Middle frontal gyrus (tissue), 1 donor: Measurements from ENCODE around the gene IL3.
"Not testable (repeated sequence)": the region's sequence is repeated elsewhere in the genome, so short reads cannot be mapped to it uniquely, and the experiment has no call there.

Experiments
- DNase-seq: peaks from one replicate; pipeline ENCODE4 v3.0.0-alpha.2; 2015; ENCODE audit warnings: low spot score; ENCODE audit errors: extremely low spot score

The IL3 gene

DNA sequence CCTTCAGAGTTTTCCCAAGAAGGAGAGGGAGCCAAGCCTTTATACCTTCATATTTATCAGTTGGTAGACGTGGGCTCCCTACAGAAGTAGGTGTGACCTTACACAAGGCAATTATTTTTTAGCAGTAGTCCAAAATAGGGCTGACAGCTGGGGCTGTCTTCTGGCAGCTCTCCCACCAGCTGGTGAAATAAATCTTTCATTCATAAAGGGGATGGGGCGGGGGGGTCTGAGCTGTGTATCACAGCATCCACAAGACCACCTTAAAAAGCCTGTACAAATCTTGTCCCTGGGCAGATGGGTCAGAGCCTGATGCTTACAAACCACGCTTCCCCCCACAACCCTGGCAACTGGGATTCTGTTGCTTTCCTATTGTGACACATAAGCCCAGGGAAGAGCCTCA is 32.8 kb downstream of the IL3 start:
- no peak for DNase-seq

DNA sequence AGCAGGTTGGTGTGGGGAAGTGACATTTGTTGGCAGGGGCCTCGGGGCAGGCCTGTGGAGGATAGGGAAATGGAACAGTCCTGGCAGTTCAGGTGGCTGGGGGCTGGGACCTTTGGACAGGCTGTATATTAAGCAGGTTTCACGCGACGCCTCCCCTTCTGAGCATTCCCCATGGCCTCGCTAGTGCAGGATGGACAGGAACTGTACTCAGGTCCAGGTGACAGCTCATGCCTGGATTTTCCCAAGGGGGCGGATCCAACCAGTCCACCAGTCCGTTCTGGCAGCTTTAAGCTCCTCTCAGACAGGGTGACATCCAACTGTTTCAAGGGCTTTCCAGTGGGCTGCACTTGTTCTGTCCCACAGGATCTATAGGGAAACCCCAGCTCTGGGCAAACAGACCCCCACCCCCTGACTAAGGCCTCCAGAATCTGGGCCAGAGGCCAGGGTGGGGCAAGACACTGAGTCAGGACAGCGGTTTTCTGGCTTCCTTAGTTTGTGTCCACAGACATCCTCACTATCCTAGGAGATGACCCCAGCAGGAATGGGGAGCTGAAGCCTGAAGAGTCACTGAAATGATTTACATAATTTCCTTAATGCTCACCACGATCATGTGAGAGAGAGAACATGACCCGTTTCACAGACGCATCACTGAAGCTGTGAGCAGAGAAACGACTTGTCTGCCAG is 34.1 kb downstream of the IL3 start:
- no peak for DNase-seq

DNA sequence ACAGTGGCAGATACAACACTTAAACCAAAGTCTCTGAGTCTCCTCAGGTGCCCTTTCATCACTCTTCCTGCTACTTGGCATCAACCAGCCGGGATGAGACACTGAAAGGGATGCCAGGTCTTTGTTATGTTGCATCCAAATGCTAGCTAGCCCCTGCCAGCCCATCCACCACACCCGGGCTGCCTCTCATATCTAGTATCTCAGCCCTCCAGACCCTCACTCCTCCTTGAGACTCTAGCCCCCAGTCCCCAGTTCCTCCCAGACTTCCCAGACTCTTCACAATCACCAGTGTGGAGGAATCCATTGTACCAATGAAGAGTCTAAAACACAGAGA is 34.6 kb downstream of the IL3 start:
- DNase-seq = no peak

DNA sequence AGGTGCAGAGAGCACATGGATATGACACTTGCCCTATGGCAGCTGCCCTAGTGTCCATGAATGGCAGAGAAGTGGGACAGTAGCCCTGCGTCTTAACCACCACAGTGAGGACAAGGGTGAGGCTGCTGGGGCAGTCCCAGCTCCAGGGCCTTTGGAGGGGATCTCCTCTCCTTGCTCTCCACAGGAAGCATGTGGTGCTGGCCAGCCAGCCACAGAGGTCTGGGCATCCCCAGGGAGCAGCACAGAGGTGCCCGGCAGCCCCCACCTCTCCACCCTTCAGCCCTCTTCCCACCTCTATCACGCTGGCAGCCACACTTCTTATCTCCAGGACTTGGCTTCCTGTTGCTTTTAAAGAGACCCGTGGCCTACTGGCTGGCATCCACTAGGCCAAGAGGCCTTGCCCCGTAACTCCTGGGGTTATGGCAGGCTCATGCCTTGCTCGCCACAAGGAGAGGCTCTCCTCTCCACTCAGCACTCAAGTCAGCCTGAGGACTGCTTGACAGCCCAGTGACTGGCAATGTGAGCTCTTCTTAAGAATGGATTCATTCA is 35.0 kb downstream of the IL3 start:
- no peak for DNase-seq

DNA sequence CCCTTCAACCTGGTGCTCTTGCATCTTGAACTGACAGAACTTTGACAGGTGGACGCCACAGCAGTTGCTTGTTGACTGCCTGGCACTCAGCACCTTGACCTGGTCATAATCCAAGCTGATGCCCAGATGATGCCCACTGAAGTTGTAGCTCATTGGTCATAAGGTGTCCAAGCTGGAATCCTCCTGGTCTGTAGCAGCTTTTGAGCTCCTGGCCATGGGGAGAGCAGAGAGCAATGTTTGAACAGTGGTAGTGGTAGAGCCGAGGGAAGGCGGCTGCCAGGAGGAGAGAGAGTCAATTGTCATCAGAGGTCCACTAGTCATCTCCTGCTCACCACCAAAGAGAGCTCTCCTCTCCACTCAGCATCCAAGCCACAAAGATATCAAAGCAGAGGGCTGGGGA is 36.4 kb downstream of the IL3 start:
- no peak for DNase-seq

DNA sequence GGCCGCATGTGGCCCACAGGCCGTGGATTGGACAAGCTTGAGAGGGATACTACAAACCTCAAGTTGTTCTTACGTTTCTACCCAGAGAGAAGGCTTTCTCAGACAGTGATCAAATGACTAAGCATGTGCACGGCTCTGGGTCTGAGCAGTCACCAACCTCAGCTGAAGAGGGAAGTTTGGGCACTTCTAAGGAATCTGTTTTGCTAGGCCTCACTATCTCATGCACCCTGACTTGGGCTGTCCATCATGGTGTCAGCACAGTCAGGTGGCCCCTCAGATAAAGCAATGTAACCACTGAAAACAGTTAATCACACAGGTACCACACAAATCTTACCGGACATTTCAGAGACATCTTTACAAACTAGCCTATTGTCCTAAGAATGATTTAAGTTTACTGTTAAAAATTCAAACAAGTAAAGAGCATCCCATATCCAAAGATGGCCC is 37.7 kb downstream of the IL3 start:
- no peak for DNase-seq

DNA sequence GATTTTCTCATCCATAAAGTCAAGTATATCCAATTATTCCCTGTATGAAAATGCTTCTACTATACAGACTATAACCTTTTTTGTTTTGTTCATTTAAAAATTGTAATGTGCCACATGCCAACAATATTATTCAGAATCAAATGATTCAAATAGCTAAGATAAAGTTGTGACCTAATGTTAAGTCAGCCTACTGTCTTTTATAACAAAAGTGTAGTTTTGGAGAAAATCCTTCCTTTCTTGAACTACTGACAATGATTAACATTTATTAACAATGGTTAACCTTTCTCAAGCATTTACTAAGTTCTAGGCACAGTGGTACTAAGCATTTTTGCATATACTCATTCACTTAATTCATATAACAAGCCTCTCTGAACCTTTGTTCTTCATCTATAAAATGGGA is 38.2 kb downstream of the IL3 start:
- DNase-seq = no peak

DNA sequence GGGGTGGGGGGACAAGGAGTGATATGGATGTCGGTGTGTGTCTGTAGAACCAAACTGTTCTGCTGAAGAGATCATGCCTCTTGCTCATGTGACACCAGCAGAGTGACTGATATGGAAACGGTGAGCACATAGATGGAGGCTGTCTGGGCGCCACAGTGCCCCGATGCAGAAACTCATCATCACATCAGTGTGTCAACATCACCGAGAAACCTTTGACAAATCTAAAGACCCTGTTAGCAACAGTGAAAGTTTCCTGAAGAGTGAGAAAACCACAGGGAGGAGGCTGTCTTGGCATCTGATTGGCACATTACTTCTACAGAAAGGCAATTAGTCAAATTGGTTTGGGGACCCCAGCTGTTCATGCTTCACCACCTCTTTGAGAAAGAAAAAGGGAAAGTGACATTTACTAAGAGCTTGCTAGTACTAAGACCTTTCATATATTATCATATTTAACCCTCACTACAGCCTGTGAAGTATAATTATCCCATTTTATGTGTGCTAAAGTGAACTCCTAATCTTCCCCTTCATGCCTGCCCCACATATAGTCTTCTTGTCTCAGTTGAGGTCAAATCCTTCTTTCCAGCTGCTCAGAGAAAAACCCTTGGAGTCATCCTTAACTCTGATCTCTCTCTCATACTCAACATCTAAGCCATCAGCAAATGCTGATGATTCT is 38.8 kb downstream of the IL3 start:
- no peak for DNase-seq

DNA sequence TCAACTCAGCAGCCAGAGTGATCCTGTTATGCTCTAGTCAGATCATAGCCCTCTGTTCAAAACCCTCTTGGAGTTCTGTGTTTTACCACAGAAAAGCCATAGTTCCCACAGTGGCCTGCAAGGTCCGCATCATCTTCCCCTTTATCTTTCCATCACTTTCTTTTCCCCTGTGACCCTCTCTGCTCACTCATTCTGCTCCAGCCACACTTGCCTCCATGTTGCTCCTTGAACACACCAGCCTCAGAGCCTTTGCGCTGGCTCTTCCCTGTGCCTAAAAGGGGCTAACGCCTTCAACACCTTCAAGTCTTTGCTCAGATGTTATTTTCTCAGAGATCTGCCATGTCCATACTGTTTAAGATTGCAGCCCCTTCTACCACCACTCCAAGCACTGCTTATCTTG is 39.5 kb downstream of the IL3 start:
- no peak for DNase-seq

DNA sequence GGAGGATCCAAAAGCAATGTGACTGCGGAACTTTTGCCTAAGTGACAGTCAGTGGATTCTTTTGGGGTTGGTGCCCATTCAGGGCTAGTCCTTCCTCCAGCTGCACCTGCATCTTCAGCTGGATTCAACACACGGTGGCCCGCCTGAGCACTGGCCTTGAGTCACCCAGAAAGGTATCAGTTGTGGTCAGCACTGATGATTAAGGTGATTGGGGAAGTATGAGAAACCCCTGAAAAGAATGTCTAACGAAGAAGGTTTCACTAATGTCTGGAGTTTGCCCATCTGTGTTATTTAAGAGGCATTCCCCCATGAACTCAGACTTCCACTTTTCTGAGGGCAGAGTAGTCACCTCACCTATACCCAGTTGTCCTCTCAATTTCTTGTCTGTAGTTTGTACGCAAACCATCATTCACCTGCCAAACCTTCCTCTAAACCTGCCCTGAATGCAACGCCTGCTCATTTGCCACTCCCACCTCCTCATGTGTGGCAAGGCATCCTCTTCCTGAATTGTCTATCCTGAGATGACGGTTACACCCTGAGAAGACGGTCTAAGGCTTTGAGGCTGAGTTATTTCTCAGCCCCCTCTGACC is 40.3 kb downstream of the IL3 start:
- DNase-seq = no peak

DNA sequence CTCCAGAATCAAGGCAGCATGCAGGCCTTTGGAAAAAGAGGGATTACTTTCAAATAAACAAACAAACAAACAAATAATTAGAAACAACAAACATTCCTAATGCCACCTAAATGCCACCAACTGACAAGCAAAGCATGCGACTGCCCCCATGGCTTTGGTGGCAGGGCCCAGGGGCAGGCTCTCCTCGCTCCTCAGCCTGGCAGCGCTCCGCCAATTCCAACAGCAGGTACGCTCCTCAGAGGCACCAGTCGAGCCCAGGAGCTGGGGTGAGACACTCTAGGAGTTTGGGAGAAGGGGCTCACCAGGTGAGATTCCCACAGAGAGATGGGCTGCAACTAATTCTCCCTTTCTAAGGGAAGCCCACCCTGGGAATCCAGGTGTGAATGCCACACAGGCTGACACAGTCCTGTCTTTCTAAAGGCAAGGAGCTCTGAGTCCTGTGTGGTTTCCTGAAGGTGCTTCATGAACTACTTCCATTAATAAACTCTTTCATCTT is 41.0 kb downstream of the IL3 start:
- no peak for DNase-seq

DNA sequence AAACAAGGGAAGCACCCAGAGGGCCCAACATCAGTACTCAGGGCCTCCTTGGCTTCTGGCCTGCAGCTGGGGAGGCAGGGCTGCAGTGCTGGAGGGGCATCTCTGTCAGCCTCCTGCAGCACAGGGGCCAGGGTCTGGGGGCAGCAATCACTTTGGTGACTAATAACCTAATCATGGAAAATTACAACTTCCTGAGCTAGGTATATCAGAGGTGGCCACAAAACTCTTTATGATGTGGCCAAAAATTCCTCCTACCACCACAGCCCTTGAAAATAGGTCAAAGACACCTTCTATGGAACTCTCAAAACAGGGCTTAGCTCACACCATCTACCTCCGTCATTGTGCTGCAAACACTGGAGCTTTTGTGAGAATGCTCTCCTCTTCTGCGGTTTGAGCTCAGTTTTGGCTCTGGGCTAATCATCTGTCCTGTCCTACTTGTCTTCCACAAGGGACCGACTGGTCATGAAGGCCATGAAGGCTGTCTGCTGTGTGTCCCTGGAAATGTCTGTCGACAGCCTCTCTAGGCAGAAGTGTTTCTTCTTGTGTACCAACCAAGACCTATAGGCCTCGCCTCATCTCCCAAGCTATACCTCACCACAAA is 41.7 kb downstream of the IL3 start:
- DNase-seq = no peak

DNA sequence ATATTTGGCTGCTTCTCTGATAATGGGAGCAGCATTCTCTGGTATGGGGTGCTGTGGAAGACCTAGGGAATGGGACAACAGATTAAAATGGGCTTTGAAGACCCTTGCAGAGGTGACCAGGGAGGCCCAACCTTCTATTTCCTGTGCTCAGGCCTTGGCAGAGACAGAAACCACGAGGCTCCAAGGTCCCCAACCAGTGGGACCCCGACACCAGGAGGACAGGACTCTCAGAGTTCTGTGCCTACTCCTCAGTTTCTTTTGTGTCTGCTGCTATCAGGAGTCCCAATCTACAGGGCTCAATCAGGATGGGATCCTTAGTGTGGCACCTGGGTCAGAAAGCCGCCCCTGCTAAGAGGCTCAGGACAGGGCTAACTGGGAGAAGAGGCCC is 42.5 kb downstream of the IL3 start:
- DNase-seq = no peak

DNA sequence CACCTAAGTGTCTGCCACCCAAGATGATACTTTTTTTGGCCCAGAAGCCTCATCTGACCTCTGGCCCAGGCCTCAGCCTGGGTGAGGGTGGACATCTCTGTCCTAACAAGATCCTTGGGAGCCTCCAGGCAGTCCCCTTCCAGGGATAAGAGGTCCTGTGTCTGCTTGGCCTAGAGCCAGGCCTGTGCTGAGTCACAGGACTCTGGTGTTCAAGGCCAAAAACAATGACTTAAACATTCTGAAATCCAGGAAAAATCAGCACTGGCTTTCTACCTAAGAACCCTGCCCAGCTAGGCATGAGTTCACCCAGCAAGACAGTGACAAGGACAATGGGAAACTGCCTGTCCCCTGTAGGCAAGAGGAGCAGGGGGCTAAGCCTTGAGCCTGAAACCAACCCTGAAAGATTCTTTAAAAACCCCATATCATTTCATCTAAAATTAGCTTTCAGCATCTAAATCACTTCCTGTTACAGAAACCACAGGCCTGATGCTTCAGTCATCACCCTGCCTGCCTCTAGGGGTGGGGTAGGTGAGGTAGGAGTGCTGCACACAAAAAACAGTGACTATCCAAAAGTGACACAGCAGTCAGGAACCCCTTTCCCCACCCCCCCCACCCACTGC is 43.0 kb downstream of the IL3 start:
- no peak for DNase-seq

DNA sequence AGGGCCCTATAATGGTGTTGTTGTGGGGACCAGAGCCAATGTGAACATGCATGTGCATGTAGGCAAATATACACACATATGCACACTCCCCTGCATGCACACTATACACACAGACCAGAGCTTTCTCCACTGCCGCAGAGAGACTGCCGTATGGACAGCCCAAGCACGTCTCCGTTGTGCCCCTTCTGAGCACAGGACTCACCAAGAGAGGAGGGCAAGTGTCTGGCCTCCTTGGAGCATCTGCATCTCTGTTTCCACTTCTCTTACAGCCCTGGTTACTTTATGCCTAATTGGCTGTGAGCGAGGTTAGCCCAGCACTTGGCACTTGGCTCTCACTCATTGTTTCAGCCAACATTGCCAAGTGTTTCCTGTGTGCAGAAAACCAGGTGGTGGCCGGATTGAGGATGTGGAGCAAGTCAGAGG is 43.5 kb downstream of the IL3 start:
- no peak for DNase-seq

DNA sequence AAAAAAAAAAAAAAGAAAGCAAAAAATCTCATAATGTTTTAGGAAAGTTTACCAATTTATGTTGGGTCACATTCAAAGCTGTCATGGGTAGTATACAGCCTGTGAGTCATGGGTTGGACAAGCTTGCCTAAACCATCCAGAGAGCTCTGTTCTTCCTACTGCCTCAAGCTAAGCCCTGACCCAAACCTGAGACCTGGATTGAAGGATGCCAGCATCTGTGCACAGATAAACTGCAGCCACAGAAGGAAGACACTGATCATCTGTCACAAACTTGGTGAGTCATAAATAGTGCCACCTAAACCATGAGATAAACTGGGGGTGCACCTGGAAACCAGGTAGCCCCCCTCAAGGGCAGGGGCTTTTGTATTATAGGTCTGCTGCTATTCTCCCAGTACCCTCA is 44.1 kb downstream of the IL3 start:
- DNase-seq = no peak

DNA sequence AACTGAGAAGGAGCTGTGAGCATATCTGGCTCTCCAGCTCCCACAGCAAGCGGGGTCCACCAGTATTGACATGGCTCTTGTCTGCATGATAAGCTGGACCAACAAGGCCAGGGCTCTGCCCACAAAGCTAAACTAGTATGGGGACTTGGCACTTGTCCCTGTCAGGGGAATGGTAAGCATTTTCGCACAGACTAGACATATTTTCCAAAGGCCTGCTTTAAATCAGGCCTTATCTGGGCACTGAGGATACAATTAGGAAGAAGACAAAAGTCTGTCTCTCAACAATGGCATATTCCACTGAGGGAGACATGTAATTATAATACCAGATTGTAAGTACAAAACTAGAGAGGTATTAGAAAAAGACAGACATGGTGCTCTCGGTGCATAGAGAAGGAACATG is 45.2 kb downstream of the IL3 start:
- no peak for DNase-seq

DNA sequence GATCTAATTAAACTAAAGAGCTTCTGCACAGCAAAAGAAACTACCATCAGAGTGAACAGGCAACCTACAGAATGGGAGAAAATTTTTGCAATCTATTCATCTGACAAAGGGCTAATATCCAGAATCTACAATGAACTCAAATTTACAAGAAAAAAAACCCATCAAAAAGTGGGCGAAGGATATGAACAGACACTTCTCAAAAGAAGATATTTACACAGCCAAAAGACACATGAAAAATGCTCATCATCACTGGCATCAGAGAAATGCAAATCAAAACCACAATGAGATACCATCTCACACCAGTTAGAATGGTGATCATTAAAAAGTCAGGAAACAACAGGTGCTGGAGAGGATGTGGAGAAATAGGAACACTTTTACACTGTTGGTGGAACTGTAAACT is 48.0 kb downstream of the IL3 start:
- not testable (repeated sequence) for DNase-seq

DNA sequence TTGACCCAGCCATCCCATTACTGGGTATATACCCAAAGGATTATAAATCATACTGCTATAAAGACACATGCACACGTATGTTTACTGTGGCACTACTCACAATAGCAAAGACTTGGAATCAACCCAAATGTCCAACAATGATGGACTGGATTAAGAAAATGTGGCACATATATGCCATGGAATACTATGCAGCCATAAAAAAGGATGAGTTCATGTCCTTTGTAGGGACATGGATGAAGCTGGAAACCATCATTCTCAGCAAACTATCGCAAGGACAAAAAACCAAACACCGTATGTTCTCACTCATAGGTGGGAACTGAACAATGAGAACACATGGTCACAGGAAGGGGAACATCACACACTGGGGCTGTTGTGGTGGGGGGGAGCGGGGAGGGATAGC is 48.5 kb downstream of the IL3 start:
- not testable (repeated sequence) for DNase-seq

DNA sequence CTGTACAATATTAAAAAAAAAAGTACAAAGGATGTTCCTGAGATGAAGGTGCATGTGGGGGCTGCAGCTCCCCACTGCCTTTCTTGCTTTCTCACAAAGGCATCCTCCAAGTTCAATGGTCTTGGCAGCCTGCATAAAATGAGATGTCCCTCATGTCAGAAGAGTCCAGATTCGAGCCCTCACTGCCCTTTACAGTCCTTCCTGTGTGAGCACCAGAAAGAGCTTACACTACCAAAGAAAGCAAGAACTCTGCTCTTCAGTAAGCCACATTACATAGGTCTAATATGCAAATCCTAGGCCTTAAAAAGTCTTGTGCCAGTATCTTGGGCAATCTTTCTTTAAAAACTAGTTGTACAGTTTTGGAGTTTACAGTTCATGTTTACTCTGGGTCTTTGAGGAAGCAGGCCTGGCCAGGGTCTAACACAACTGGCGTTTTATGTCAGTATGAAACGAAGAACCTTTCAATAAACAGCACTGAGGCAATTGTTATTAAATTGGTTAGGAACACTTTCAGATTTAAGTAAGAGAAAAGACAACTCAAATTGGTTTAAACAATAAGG is 49.1 kb downstream of the IL3 start:
- DNase-seq = no peak

DNA sequence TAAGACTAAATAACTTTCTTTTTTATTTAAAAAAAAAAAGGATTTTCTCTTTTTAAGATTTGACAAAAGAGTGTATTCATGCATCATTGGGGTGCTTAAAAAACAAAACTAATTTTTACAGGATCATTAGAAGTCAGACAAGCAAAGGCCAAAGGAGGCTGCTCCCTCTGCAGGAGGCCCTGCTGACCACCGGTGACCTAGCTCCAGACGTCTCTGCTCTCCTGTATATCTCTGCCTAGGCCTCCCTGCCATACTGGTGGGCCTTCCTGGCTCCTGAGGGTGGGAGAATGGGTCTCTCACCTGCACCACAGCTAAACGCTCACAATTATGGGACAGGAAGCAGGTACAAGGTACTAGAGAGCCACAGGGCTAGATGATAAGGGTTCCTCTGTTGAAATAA is 49.7 kb downstream of the IL3 start:
- DNase-seq = no peak
